Measurements from ENCODE around the gene KCTD19.

The KCTD19 gene

GRCh38 chr16:67246756-67247191 lies 79.8 kb downstream of the KCTD19 start:
- Histone ChIP-seq H3K27me3 (replicated peaks; ENCODE audit: insufficient read depth, low read length) (peaks cover 18% of the 10 kb centered on the region), H3F3A (ENCODE audit: insufficient read depth, low read length) (peaks cover 44% of the 10 kb centered on the region), H3K4me1 (ENCODE audit: low read length) (peaks cover 36% of the 10 kb centered on the region), H3K9me3 (replicated peaks; ENCODE audit: insufficient read depth, low read length) (no peaks in the 10 kb centered on the region), H3K4me2 (ENCODE audit: low read depth, low read length) (peak overlapping the region; percentile 79), H3K27ac (ENCODE audit: low read length) (peak overlapping the region; percentile 85), H3K9me2 (replicated peaks; ENCODE audit: insufficient read depth, low read length) (no peaks in the 10 kb centered on the region), H3K9ac (ENCODE audit: low read length) (peak overlapping the region; percentile 80), H3K36me3 (replicated peaks; ENCODE audit: insufficient read depth, low read length) (no peaks in the 10 kb centered on the region), H3K79me2 (ENCODE audit: low read length) (peaks cover 39% of the 10 kb centered on the region), H4K20me1 (ENCODE audit: insufficient read depth, low read length) (no peaks in the 10 kb centered on the region), H2AFZ (ENCODE audit: low read length) (peak overlapping the region; percentile 71), H3K4me3 (ENCODE audit: low read length) (peak overlapping the region; percentile 93)
- no peak for TF ChIP-seq EZH2 (optimal IDR thresholded peaks at IDR 0.05; ENCODE audit: low read depth, low read length)
- no peak for TF ChIP-seq EZH2phosphoT487 (IDR thresholded peaks at IDR 0.05; ENCODE audit: low read length)
- TF ChIP-seq CTCF (IDR thresholded peaks at IDR 0.05; ENCODE audit: low read length): 0 out of 2 replicates have a peak, but pooled peaks have one; percentile 2
- peak; percentile 89 for DNase-seq

- DNase-seq: peak; percentile 83
- peaks cover 44% of the 10 kb centered on the region for H3F3A ChIP-seq (ENCODE audit: insufficient read depth, low read length)
Measured at GRCh38 chr16:67246081-67246755, 80.3 kb downstream of the KCTD19 start.

GRCh38 chr16:67245674-67246080 lies 80.9 kb downstream of the KCTD19 start:
- Histone ChIP-seq H2AFZ (ENCODE audit: low read length) (peak overlapping the region; percentile 71; the same call in 1 of the 2 replicates), H3K9ac (ENCODE audit: low read length) (peak overlapping the region; percentile 80)

More at GRCh38 chr16:67246081-67246755, 80.3 kb downstream of the KCTD19 start:
- H3K27me3 ChIP-seq (replicated peaks; ENCODE audit: insufficient read depth, low read length): peaks cover 18% of the 10 kb centered on the region
- H3K4me3 ChIP-seq (ENCODE audit: low read length): peak overlapping the region; percentile 93
- H3K36me3 ChIP-seq (replicated peaks; ENCODE audit: insufficient read depth, low read length): no peaks in the 10 kb centered on the region
- peak overlapping the region; percentile 85 for H3K27ac ChIP-seq (ENCODE audit: low read length)
- H2AFZ ChIP-seq (ENCODE audit: low read length): peak overlapping the region; percentile 71; the same call in 1 of the 2 replicates
- H3K9me3 ChIP-seq (replicated peaks; ENCODE audit: insufficient read depth, low read length): no peaks in the 10 kb centered on the region
- H4K20me1 ChIP-seq (ENCODE audit: insufficient read depth, low read length): no peaks in the 10 kb centered on the region
- TF ChIP-seq EZH2 (optimal IDR thresholded peaks at IDR 0.05; ENCODE audit: low read depth, low read length): no peak
- TF ChIP-seq CTCF (IDR thresholded peaks at IDR 0.05; ENCODE audit: low read length): peak; percentile 33
- no peak for TF ChIP-seq EZH2phosphoT487 (IDR thresholded peaks at IDR 0.05; ENCODE audit: low read length)
- no peaks in the 10 kb centered on the region for H3K9me2 ChIP-seq (replicated peaks; ENCODE audit: insufficient read depth, low read length)
- H3K4me1 ChIP-seq (ENCODE audit: low read length): peaks cover 36% of the 10 kb centered on the region
- peak overlapping the region; percentile 80 for H3K9ac ChIP-seq (ENCODE audit: low read length)
- peaks cover 44% of the 10 kb centered on the region for H3K79me2 ChIP-seq (ENCODE audit: low read length)
- H3K4me2 ChIP-seq (ENCODE audit: low read depth, low read length): peak overlapping the region; percentile 79

More at GRCh38 chr16:67245674-67246080, 80.9 kb downstream of the KCTD19 start:
- Histone ChIP-seq H3K9me3 (replicated peaks; ENCODE audit: insufficient read depth, low read length) (no peaks in the 10 kb centered on the region), H3K27me3 (replicated peaks; ENCODE audit: insufficient read depth, low read length) (peaks cover 17% of the 10 kb centered on the region), H4K20me1 (ENCODE audit: insufficient read depth, low read length) (no peaks in the 10 kb centered on the region), H3K36me3 (replicated peaks; ENCODE audit: insufficient read depth, low read length) (no peaks in the 10 kb centered on the region), H3K4me3 (ENCODE audit: low read length) (peak overlapping the region; percentile 93), H3K4me1 (ENCODE audit: low read length) (peaks cover 36% of the 10 kb centered on the region), H3F3A (ENCODE audit: insufficient read depth, low read length) (peaks cover 44% of the 10 kb centered on the region), H3K9me2 (replicated peaks; ENCODE audit: insufficient read depth, low read length) (no peaks in the 10 kb centered on the region), H3K27ac (ENCODE audit: low read length) (peak overlapping the region; percentile 85), H3K79me2 (ENCODE audit: low read length) (peaks cover 48% of the 10 kb centered on the region), H3K4me2 (ENCODE audit: low read depth, low read length) (peak overlapping the region; percentile 79)
- no peak for DNase-seq
- TF ChIP-seq EZH2 (optimal IDR thresholded peaks at IDR 0.05; ENCODE audit: low read depth, low read length) (no peak), EZH2phosphoT487 (IDR thresholded peaks at IDR 0.05; ENCODE audit: low read length) (no peak), CTCF (IDR thresholded peaks at IDR 0.05; ENCODE audit: low read length) (no peak)

Data from MM.1S (cell line).